Stomach smooth muscle (tissue), 2 donors: Measurements from ENCODE around the gene HS3ST5.

Experiments used
- H3K27ac ChIP-seq: one replicate; pipeline ENCODE4 v1.7.0; 2013; ENCODE audit warnings: mild to moderate bottlenecking, low read length, inconsistent platforms
- H3K27me3 ChIP-seq, 2 donors: one replicate each; pipeline ENCODE4 v1.7.0; 2013; ENCODE audit warnings: low read length in 2 of 2; ENCODE audit not compliant: insufficient read depth in 2 of 2, control insufficient read depth in 1 of 2
- H3K36me3 ChIP-seq, 2 donors: one replicate each; pipeline ENCODE4 v1.7.0; 2013; ENCODE audit warnings: low read length in 2 of 2; ENCODE audit not compliant: control insufficient read depth in 2 of 2, insufficient read depth in 2 of 2
- H3K4me1 ChIP-seq: one replicate; pipeline ENCODE4 v1.7.0; 2013; ENCODE audit warnings: low read length; ENCODE audit not compliant: control insufficient read depth, insufficient read depth
- H3K4me3 ChIP-seq, 2 donors: one replicate each; pipeline ENCODE4 v1.7.0; 2013; ENCODE audit warnings: low read length in 2 of 2
- H3K9ac ChIP-seq, 2 donors: one replicate each; pipeline ENCODE4 v1.7.0; 2013; ENCODE audit warnings: low read length in 2 of 2, mild to moderate bottlenecking in 1 of 2
- H3K9me3 ChIP-seq, 2 donors: one replicate each; pipeline ENCODE4 v1.7.0; 2013; ENCODE audit warnings: low read length in 2 of 2; ENCODE audit not compliant: control insufficient read depth in 2 of 2
- donor health status: healthy.
- donor health status: Pancreatic carcinoma.

The HS3ST5 gene

GRCh38 chr6:114169763-114170162 is 173.1 kb downstream of the HS3ST5 start:
- no peaks in the 10 kb centered on the region for H3K4me1 ChIP-seq
- H3K9me3 ChIP-seq, result no peaks in the 10 kb centered on the region
- no peak overlapping the region for H3K27ac ChIP-seq
- H3K36me3 ChIP-seq, result no peaks in the 10 kb centered on the region
- H3K9ac ChIP-seq, result no peak overlapping the region
- H3K27me3 ChIP-seq, result no peaks in the 10 kb centered on the region
- H3K4me3 ChIP-seq, result no peak overlapping the region

GRCh38 chr6:114167583-114168576 is 174.9 kb downstream of the HS3ST5 start:
- Histone ChIP-seq H3K9ac (no peak overlapping the region), H3K36me3 (no peaks in the 10 kb centered on the region), H3K4me3 (no peak overlapping the region), H3K4me1 (no peaks in the 10 kb centered on the region), H3K27ac (no peak overlapping the region), H3K27me3 (no peaks in the 10 kb centered on the region), H3K9me3 (no peaks in the 10 kb centered on the region)

DNA sequence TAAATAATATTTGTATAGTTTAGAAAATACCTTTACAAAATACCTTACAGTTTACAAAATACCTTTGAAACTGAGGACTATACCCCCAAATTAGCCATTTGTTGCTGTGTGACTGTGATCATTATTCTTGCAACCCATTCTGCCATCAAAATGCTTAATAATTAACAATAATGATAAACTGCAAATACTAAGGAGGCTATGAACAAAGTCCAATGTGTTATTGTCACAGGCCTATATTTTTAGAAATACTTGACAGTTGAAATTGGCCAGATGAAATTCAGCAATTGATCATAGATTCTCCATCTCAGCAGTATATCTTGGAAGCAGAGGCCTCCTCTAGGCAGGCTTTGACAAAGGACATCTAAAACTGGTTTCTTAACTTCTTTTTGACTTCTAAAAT is 178.6 kb downstream of the HS3ST5 start:
- H3K9ac ChIP-seq, result no peak overlapping the region
- H3K27ac ChIP-seq, result no peak overlapping the region
- H3K4me3 ChIP-seq, result no peak overlapping the region
- H3K4me1 ChIP-seq, result no peaks in the 10 kb centered on the region
- H3K27me3 ChIP-seq, result no peaks in the 10 kb centered on the region
- H3K36me3 ChIP-seq, result no peaks in the 10 kb centered on the region
- no peaks in the 10 kb centered on the region for H3K9me3 ChIP-seq

GRCh38 chr6:114162691-114163347 is 180.0 kb downstream of the HS3ST5 start:
- no peaks in the 10 kb centered on the region for H3K9me3 ChIP-seq
- no peaks in the 10 kb centered on the region for H3K36me3 ChIP-seq
- H3K27ac ChIP-seq, result no peak overlapping the region
- H3K4me1 ChIP-seq, result no peaks in the 10 kb centered on the region
- no peaks in the 10 kb centered on the region for H3K27me3 ChIP-seq
- no peak overlapping the region for H3K4me3 ChIP-seq
- H3K9ac ChIP-seq, result no peak overlapping the region

DNA sequence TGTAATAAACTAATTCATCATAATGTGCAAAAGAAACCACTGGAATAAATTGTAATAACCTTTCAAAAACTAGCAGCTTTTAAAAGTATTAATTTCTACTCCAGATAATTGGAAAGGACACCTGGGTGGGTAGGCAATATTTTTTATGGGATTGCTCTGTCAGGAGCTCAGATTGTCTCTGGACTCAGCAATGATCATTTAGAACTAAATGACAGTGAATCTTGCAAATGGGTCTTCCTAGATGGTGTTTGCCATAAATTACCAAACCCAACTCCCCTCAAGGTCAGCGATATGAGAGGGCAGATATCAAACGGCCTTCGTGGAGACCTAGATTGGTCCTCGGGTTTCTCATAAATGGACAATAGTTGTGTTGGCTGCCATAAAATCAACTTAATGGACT is 181.9 kb downstream of the HS3ST5 start:
- no peaks in the 10 kb centered on the region for H3K9me3 ChIP-seq
- no peaks in the 10 kb centered on the region for H3K27me3 ChIP-seq

GRCh38 chr6:114159727-114160126 is 183.1 kb downstream of the HS3ST5 start:
- Histone ChIP-seq H3K4me3 (no peak overlapping the region), H3K4me1 (no peaks in the 10 kb centered on the region), H3K9me3 (no peaks in the 10 kb centered on the region), H3K27me3 (no peaks in the 10 kb centered on the region), H3K27ac (no peak overlapping the region), H3K9ac (no peak overlapping the region), H3K36me3 (no peaks in the 10 kb centered on the region)

More for the DNA sequence above, 181.9 kb downstream of the HS3ST5 start:
- Histone ChIP-seq H3K9ac (no peak overlapping the region), H3K4me1 (no peaks in the 10 kb centered on the region), H3K4me3 (no peak overlapping the region), H3K36me3 (no peaks in the 10 kb centered on the region), H3K27ac (no peak overlapping the region)

GRCh38 chr6:114158838-114159694 is 183.8 kb downstream of the HS3ST5 start:
- H3K36me3 ChIP-seq, result no peaks in the 10 kb centered on the region
- no peak overlapping the region for H3K4me3 ChIP-seq
- H3K27me3 ChIP-seq, result no peaks in the 10 kb centered on the region
- H3K27ac ChIP-seq, result no peak overlapping the region
- H3K9ac ChIP-seq, result no peak overlapping the region
- no peaks in the 10 kb centered on the region for H3K4me1 ChIP-seq
- H3K9me3 ChIP-seq, result no peaks in the 10 kb centered on the region

DNA sequence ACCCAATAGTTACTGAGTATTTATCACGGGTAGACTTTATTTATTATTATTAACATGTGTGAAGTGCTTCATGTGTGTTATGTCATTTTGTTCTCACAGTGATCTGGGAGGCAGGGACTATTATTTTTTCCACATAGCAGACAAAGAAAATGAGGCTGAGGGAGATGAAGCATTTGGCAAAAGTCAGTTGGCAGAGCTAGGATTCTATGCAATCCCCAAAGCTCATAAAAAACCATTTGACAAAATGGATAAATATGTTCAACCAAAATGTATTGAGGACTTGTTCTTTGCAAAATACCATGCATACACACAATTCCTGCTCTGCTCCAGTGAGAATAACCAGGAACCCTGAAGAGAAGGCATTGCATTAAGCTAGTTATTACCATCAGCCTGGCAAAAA is 184.4 kb downstream of the HS3ST5 start:
- H3K27me3 ChIP-seq, result no peaks in the 10 kb centered on the region
- H3K4me3 ChIP-seq, result no peak overlapping the region
- no peaks in the 10 kb centered on the region for H3K9me3 ChIP-seq
- H3K36me3 ChIP-seq, result no peaks in the 10 kb centered on the region
- no peaks in the 10 kb centered on the region for H3K4me1 ChIP-seq
- no peak overlapping the region for H3K9ac ChIP-seq
- no peak overlapping the region for H3K27ac ChIP-seq

- no peaks in the 10 kb centered on the region for H3K27me3 ChIP-seq
- no peak overlapping the region for H3K4me3 ChIP-seq
- no peaks in the 10 kb centered on the region for H3K9me3 ChIP-seq
- H3K4me1 ChIP-seq, result no peaks in the 10 kb centered on the region
- H3K27ac ChIP-seq, result no peak overlapping the region
- H3K36me3 ChIP-seq, result no peaks in the 10 kb centered on the region
- H3K9ac ChIP-seq, result no peak overlapping the region
Observed at GRCh38 chr6:114157848-114158247, 185.0 kb downstream of the HS3ST5 start.

- no peak overlapping the region for H3K4me3 ChIP-seq
- H3K27ac ChIP-seq, result no peak overlapping the region
- H3K36me3 ChIP-seq, result no peaks in the 10 kb centered on the region
- H3K9ac ChIP-seq, result no peak overlapping the region
- no peaks in the 10 kb centered on the region for H3K4me1 ChIP-seq
- H3K27me3 ChIP-seq, result no peaks in the 10 kb centered on the region
- H3K9me3 ChIP-seq, result no peaks in the 10 kb centered on the region
Observed at GRCh38 chr6:114155763-114156162, 187.1 kb downstream of the HS3ST5 start.
